Subcutaneous adipose tissue (tissue), 4 donors: Measurements from ENCODE around the gene C19orf47. TPM values are rescaled to one million over a fixed set of nuclear protein-coding genes. Genes with fewer than 3 reads are reported as not detected.

Experiments used
- CTCF ChIP-seq: fragments of 450-650 bp; IDR thresholded peaks from one replicate; pipeline ENCODE4 v1.5.1; 2016; ENCODE audit warnings: low read depth, mild to moderate bottlenecking, control low read depth, antibody characterized with exemption, moderate library complexity
- total RNA-seq, 4 donors: library from RNA; depleted of rRNA; stranded (reverse); fragments of >200 nt; gene quantifications; one replicate each; pipeline ENCODE4 v1.1.0, GENCODE V29; 2016

C19orf47 gene
- total RNA-seq, 4 donors from 2014 or later, result 6.8 to 19.2 (median 10.2) TPM

GRCh38 chr19:40282920-40283319 is 65.3 kb downstream of the C19orf47 start:
- TF ChIP-seq CTCF, result no peak

- no peak for TF ChIP-seq CTCF
These were observed 66.0 kb downstream of the C19orf47 start for GRCh38 chr19:40282209-40282580.

GRCh38 chr19:40281381-40282208 is 66.6 kb downstream of the C19orf47 start:
- TF ChIP-seq CTCF, result no peak

- no peak for TF ChIP-seq CTCF
These were observed 67.5 kb downstream of the C19orf47 start for GRCh38 chr19:40280608-40281221.

- no peak for TF ChIP-seq CTCF
These were observed 68.2 kb downstream of the C19orf47 start for GRCh38 chr19:40279761-40280607.

- no peak for TF ChIP-seq CTCF
These were observed 69.1 kb downstream of the C19orf47 start for GRCh38 chr19:40279120-40279551.
